ENCODE data around the gene STRADB.
"Not testable (repeated sequence)": the region's sequence is repeated elsewhere in the genome, so short reads cannot be mapped to it uniquely, and the experiment has no call there.

The STRADB gene

DNA sequence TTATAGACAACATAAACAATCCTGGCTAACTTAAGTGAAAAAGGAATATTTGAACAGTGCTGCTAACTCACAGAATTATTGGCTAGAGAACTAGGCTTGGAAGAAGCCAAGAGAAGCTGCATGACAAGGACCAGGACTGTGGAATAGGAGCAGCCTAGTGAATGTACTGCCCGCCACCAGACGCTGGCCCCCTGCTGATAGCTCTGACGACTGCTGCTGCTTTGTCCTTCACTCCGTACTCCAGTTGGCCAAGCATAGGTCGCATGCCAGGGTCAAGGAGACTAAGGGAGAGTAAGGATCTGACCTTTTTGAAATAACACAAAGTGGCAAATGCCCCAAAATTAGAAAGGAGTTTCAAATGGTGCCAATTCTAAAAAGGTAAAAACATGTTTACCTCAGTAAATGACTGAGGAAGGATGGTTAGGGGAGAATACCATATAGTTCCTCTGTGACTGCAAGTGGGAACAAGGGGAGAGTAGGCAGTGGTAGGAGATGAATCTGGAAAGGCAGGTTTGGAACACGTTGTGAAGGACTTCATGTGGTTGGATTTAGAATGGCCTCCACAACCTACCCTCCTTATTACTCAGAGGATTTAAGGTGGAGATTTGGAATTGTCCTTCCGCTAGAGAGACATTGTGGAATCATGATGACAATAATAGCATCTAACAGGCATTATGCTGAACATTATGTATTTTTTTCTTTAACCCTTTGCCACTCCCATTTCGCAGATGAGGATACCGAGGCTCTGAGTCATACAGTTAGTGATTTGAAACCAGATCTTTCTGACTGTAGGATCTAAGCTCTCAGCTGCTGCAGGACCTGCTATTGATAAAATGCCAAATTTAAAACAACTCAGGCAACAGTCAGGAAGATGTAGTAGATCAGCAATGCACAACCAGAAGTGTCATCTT, 19.5 kb downstream of the STRADB start:
- DNase-seq: no peak

DNA sequence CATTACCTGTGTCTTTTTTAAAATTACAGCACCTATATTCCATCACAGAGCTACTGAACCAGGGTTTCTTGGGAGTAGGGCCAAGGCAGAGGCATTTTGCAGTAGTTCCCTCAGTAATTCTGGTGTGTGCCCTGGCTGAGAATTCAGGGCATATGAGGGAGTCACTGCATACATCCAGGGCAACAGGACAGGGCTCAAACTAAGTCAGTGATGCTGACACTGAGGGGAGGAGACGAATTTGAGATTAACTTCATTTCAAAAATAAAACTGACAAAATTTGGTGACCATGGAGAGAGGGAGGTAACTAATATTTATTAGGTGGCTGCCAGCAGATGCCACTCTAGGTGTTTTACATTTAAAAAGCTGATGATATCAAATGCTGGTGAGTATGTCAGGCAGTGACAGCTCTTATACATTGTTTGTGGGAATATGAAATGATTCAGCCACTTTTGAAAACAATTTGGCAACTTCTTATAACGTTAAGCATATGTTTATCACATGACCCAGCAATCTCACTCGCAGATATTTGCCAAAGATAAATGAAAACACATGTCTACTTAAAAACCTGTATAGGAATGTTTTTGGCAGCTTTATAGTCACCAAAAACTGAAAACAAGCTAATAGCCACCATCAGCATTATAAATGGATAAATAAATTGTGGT, 20.3 kb downstream of the STRADB start:
- DNase-seq: no peak

DNA sequence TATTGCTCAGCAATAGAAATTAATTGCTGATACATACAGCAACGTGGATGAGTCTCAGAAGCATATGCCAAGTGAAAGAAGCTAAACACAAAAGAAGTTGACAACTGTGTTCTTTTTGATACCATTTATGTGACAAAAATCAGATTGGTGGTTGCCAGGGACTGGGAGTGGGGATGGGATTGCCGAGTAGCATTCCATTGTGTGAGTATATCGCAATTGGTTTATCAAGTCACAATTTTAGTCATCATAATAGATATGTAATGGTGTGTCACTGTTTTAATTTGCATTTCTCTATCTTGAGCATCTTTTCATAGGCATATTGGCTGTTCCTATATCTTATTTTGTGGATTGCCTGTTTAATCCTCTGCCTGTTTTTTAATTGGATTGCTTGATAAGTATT, 20.9 kb downstream of the STRADB start:
- DNase-seq: no peak

DNA sequence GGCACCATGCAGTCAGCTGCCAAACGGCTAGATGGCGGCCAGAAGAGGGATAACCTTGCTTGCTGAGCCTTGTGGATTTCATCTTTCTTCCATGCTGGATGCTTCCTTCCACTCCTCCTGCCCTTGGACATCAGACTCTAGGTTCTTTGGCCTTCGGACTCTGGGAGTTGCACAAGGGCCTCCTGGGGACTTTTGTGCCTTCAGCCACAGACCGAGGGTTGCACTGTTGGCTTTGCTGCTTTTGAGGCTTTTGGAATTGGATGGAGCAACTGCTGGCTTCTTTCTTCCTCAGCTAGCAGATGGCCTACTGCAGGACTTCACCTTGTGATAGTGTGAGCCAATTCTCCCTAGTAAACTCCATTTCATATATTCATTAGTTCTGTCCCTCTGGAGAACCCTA, 31.0 kb downstream of the STRADB start:
- no peak for DNase-seq

DNA sequence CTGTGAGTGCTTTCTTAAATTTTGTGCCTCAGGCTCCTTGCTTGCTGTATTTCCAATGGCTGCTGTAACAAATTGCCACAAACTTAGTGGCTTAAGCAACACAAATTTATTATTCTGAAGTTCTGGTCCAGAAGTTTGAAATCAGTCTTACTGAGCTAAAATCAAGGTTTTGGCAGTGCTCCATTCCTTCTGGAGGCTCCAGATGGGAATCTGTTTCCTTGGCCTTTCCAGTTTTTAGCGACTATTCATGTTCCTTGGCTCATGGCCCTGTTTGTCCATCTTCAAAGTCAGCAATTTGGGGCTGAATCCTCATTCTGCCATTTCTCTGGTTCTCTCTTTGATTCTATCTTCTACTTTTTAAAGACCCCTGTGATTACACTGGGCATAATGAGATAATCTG, 31.8 kb downstream of the STRADB start:
- DNase-seq: no peak

DNA sequence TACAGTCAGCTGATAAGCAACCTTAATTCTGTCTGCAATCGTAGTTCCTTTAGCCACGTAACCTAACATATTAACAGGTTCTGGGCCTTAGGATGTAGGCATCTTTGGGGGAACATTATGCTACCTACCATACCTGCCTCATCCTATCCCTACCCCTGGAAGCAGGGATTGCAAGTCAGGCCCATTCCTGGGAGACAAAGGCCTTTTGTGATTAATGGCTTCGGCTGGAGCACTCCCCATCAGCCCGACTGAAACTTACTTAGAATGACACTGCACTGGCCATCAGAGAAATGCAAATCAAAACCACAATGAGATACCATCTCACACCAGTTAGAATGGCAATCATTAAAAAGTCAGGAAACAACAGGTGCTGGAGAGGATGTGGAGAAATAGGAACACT, 32.2 kb downstream of the STRADB start:
- DNase-seq: not testable (repeated sequence)

DNA sequence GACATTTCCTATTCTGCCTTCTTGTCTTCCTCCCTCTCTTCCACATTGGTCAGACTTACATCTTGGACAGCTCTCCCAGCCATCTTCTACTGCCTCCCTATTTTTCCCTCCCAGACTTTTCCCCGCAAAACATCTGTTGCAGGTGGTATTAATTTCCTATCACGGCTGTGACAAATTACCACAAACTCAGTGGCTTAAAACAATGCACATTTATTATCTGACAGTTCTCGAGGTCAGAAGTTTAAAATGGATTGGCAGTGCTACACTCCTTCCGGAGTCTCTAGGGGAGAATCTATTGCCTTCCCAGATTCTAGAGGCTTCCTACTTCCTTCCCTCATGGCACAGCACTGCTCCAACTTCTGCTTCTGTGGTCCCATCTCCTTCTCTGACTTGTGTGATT, 33.3 kb downstream of the STRADB start:
- DNase-seq: no peak

DNA sequence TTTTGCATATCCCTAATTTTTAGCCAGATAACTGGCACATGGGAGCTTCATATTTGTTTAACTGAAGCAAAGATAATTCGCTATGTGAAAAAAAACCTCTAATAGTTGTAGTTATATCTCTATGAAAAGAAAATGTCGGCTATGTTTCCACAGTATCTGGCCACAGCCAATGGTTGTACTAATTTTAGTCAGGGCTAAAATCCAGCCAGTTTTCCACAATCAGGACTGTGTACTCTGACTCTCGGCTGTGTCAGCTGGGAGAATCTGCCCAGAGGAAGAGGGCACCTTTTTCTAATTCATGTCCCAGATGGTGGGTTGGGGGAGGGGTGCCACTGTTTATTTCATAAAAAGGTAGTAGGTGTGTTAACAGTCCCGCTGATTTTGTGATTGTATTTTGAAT, 38.8 kb downstream of the STRADB start:
- no peak for DNase-seq

DNA sequence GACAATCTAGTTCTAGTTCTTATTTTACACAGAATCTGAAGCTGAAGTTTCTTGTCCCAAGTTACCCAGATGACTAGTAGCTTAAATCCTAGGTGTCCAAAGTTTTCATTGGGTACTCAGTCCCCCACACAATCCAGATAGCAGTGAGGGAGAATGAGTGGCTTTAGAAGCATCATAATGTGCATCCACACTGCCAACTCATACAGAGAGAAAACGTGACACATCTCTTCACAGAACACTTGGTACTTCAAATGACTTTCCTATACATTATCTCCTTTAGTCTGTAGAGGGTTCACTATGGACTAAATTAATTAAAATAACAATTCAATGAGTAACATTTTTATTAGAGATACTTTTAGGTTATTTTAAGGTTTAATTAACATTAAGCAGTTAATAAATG, 45.2 kb downstream of the STRADB start:
- DNase-seq: no peak

DNA sequence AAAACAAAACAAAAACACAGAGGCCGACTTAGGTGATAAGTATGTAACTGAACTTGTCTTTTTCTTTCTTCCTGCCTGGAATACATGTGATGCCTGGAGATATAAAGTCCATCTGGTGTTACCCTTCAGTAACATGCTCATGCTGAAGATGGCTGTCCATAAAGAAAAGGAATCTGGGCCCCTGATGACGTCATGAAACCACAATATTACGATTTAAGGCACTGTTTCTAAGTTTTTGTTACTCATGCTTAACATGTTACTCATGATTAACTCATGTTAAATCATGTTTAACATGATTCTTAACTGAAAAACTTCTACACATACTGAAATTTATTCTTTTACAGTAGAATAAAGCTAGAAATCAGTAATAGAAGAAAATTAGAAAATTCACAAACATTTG, 49.0 kb downstream of the STRADB start:
- DNase-seq: no peak

DNA sequence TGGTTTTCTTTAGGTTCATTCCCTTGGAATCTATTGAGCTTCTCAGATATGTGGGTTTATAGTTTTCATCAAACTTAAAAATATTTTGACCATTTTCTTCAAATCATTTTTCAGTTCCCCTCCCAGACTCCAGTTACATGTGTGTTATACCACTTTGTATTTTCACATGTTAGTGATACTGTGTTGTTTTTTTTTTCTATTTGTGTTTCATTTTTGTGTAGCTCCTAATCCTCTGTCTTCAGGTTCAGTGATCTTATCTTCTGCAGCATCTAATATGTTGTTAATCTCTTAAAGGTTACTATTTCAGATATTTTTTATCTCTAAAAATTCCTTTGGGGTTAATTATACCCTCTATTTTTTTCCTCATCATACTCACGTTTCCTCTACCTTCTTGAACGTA, 51.2 kb downstream of the STRADB start:
- no peak for DNase-seq

DNA sequence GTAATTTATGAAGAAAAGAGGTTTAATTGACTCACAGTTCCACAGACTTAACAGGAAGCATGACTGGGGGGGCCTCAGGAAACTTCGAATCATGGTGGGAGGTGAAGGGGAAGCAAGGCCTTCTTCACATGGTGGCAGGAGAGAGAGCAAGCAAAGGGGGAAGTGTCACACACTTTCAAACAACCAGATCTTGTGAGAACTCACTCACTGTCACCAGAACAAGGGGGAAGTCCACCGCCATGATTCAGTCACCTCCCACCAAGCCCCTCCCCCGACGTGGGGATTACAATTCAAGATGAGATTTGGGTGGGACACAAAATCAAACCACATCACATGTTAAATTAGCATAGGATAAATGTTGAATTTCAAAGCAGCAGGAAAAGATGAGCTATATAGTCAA, 56.2 kb downstream of the STRADB start:
- DNase-seq: no peak

DNA sequence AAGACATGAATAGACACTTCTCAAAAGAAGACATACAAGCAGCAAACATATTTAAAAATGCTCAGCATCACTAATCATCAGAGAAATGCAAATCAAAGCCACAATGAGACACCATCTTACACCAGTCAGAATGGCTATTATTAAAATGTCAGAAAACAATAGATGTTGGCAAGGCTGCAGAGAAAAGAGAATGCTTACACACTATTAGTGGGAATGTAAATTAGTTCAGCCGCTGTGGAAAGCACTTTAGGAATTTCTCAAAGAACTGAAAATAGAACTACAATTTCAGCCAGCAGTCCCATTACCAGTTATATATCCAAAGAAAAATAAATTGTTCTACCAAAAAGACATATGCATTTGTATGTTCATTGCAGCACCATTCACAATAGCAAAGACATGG, 61.7 kb downstream of the STRADB start:
- no peak for DNase-seq

DNA sequence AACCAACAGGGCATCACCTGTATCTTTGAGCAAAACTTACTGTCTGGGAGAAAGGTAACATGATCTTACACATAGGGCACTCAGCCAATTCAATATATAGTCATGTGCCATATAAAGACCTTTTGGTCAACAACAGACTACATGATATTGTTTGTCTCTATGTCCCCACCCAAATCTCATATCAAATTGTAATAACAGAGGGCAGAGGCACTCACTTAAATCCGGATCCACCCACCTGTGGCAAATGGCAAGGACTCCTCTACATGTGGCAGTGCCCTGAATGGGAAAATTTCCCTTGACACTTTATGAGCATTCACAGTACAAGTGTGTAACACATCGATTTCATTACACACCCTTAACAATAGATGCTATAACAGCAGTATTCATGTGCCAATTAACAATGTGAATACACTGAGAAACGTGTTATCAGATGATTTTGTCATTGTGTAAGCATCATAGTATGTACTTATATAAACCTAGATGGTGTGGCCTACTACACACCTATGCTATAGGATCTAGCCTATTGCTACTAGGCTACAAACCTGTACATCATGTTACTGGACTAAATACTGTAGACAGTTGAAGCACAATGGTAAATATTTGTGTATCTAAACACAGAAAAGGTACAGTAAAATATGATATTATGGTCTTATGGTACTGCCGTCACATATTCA, 64.2 kb downstream of the STRADB start:
- DNase-seq: no peak

DNA sequence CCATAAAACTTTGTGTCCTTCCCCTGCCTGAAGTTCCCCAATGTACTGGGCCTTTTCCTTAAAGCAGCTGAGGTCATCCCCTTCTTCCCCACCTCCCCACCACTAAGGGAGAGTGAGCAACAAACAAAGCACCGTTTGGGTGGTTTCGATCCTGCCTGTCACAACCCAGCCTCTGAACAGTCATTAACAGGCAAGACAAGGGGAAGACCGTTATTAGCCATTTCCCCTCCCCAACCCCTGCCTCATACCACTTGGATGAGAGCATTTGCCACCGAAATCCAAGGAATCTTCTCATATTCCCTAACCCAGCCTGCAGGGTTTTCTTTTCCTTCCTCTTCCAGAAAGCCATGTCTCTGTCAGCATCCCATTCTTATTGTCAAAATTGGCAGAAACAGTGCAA, 65.6 kb downstream of the STRADB start:
- DNase-seq: no peak

DNA sequence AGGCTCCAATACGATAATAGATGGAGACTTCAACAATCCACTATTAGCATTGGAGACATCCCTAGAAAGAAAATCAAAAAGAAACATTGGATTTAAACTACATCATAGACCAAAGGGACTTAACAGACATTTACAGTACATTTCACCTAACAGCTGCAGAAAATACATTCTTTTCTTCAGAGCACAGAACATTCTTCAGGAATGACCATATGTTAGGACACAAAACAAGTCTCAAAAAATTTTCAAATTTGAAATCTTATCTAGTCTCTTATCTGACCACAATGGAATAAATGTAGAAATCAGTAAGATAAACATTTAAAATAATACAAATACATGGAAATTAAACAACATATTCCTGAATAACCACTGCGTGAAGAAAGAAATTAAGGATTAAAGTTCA, 68.7 kb downstream of the STRADB start:
- no peak for DNase-seq

DNA sequence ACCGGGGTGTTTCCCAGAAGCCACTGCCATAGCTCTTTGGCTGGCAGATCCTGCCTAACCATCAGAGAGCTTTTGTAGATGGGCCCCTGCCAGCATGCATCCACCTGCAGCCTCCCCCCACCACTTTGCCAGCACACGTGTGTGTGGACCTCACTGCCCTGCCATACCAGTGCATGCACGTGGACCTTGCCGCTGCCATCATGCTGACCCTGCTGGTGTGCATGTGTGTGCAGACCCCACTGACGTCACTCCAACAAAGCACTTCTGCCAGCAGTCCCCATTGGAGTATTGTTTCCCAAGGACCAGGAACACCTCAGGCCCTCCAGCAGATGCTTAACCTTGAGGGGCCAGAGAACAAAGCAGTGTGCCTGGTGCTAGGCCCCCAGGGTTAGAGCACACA, 71.4 kb downstream of the STRADB start:
- DNase-seq: no peak

DNA sequence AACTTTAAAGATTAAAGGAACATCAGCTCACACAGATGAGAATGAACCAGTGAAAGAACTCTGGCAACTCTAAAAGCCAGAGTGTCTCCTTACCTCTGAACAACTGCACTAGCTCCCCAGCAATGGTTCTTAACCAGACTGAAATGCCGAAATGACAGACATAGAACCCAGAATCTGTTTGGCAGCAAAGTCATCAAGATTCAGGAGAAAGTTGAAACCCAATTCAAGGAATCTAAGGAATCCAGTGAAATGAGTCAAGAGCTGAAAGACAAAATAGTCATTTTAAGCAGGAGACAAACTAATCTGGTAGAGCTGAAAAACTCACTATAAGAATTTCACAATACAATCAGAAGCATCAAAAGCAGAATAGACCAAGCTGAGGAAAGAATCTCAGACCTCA, 72.0 kb downstream of the STRADB start:
- no peak for DNase-seq
